ENCODE measurements around the gene ABHD12. TPM values are rescaled to one million over a fixed set of nuclear protein-coding genes. Genes with fewer than 3 reads are reported as not detected.

Gene ABHD12
- total RNA-seq, 2 donors from 2014 or later: 48.5 to 49.8 TPM

DNA sequence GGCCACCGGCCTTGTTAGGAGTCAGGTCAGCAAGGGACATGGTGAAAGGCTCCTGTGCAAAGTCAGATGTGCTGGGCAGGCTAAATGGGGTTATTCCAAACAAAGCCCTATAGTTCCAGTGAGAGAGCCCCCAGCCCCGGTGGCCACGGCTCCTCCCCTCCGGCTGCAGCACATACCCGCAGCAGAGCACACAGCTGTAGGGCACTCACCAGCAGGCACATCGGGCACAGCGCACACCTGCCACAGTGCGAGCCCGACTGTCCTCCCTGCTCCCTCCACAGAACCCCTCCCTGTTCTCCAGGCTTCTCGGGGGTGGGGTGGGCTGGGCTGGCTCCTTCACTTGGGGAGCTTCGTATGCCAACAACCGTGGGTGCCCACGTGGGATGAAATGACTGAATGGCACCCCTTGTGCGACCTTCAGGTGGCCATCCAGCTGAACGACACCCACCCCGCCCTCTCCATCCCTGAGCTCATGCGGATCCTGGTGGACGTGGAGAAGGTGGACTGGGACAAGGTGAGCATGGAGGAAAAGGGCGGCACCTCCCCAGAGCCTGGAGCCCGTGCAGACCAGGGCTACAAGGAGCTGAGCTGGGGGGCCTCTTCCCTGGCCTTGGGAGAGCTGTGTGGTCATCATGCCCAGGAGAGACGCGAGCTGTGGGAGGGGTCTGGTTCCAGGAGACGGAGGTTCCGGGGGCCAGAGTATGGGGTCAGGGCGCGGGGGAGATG is 111.8 kb downstream of the ABHD12 start:
- Histone ChIP-seq H3K27ac (no peak overlapping the region), H3K36me3 (peaks cover 93% of the 10 kb centered on the region)
- ATAC-seq (ENCODE audit: insufficient number of reproducible peaks, low FRiP score, low read depth): no peak

GRCh38 chr20:25277941-25278521 is 112.6 kb downstream of the ABHD12 start:
- no peaks in the 10 kb centered on the region for H3K9me3 ChIP-seq
- no peak overlapping the region for H3K4me3 ChIP-seq
- DNase-seq (ENCODE audit: low spot score) (no peak), ATAC-seq (ENCODE audit: insufficient number of reproducible peaks, low FRiP score, low read depth) (no peak)
- H3K27ac ChIP-seq: no peak overlapping the region
- no peaks in the 10 kb centered on the region for H3K27me3 ChIP-seq (replicated peaks; ENCODE audit: insufficient read depth)
- H3K4me1 ChIP-seq (ENCODE audit: control insufficient read depth in 1 of 2, low read depth in 2 of 2): no peaks in the 10 kb centered on the region
- no peak for TF ChIP-seq CTCF (IDR thresholded peaks at IDR 0.05)
- H3K36me3 ChIP-seq: peaks cover 88% of the 10 kb centered on the region

More for the DNA sequence above, 111.8 kb downstream of the ABHD12 start:
- Histone ChIP-seq H3K9me3 (no peaks in the 10 kb centered on the region), H3K4me1 (ENCODE audit: control insufficient read depth in 1 of 2, low read depth in 2 of 2) (no peaks in the 10 kb centered on the region), H3K4me3 (no peak overlapping the region), H3K27me3 (replicated peaks; ENCODE audit: insufficient read depth) (no peaks in the 10 kb centered on the region)
- no peak for DNase-seq (ENCODE audit: low spot score)
- TF ChIP-seq CTCF (IDR thresholded peaks at IDR 0.05): no peak

DNA sequence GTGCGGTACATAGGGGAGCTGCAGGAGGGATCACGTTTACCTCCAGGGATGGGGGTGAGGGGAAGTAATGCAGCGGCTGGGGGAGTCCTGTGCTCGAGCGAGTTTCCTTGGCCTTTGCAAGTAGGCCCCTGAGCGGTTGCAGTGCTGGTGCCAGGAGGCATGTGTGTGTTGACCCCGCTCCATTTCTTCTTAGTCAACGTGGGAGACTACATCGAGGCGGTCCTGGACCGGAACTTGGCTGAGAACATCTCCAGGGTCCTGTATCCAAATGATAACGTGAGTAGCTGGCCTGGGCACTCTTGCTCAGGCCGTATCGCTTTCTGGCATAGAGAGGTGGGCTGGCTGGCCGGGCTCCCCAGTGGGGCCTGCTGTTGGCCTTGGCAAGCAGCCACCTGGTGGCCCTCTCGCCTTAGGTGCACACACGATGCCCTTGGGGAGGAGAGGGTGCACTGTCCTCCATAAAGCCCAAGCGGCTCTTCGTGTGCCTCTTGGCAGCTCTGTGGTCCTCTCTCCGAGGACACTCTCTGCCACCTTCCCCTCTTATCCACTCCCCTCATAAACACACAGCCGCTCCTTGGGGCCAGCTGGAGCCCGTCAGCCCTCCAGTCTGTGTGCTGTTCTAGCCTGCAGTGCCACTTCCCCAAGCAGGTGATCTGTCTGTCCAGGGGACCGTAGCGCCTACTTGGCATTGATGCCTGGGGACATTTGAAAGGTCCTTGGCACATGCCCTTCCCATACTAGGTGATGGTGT is 113.4 kb downstream of the ABHD12 start:
- H3K4me1 ChIP-seq (ENCODE audit: control insufficient read depth in 1 of 2, low read depth in 2 of 2): no peaks in the 10 kb centered on the region
- TF ChIP-seq CTCF (IDR thresholded peaks at IDR 0.05): no peak
- no peak overlapping the region for H3K4me3 ChIP-seq
- DNase-seq (ENCODE audit: low spot score) (no peak), ATAC-seq (ENCODE audit: insufficient number of reproducible peaks, low FRiP score, low read depth) (no peak)
- H3K9me3 ChIP-seq: no peaks in the 10 kb centered on the region
- peaks cover 86% of the 10 kb centered on the region for H3K36me3 ChIP-seq
- no peaks in the 10 kb centered on the region for H3K27me3 ChIP-seq (replicated peaks; ENCODE audit: insufficient read depth)
- no peak overlapping the region for H3K27ac ChIP-seq

GRCh38 chr20:25276533-25277050 is 114.0 kb downstream of the ABHD12 start:
- no peak for DNase-seq (ENCODE audit: low spot score)
- no peak for ATAC-seq (ENCODE audit: insufficient number of reproducible peaks, low FRiP score, low read depth)
- Histone ChIP-seq H3K36me3 (peaks cover 86% of the 10 kb centered on the region), H3K27ac (no peak overlapping the region), H3K9me3 (no peaks in the 10 kb centered on the region), H3K4me3 (no peak overlapping the region), H3K4me1 (ENCODE audit: control insufficient read depth in 1 of 2, low read depth in 2 of 2) (no peaks in the 10 kb centered on the region), H3K27me3 (replicated peaks; ENCODE audit: insufficient read depth) (no peaks in the 10 kb centered on the region)
- no peak for TF ChIP-seq CTCF (IDR thresholded peaks at IDR 0.05)

Measured in thoracic aorta (tissue), 2 donors.